GM21367 (cell line): ENCODE measurements around the gene DLG2.

Source experiments
- ATAC-seq: cut with Tn5 transposase; IDR thresholded peaks from one replicate; pipeline ENCODE4 v1.9.1; 2021; ENCODE audit not compliant: unreplicated experiment

Gene DLG2

GRCh38 chr11:84929738-84930137 lies 697.4 kb downstream of the DLG2 start:
- no peak for ATAC-seq

GRCh38 chr11:84924154-84924692 lies 702.9 kb downstream of the DLG2 start:
- ATAC-seq, result no peak

DNA sequence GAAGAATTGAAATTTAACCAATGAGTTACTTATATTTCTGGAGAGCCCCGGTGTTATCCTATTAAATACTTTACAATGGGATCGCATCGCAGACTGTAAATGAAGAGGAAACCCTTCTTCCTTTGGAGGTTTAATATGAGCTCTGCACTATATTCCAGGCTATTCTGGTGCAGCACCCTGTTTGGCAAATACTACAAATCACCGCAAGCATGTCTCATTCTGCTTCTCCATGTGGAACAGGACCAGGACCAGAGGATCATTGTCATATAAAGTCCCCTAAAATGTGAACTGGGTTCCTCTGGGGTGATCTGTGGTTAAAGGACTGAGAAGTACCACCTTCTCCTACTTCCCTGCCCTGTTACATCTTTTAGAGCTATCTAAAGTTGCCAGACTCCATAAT lies 703.7 kb downstream of the DLG2 start:
- no peak for ATAC-seq

DNA sequence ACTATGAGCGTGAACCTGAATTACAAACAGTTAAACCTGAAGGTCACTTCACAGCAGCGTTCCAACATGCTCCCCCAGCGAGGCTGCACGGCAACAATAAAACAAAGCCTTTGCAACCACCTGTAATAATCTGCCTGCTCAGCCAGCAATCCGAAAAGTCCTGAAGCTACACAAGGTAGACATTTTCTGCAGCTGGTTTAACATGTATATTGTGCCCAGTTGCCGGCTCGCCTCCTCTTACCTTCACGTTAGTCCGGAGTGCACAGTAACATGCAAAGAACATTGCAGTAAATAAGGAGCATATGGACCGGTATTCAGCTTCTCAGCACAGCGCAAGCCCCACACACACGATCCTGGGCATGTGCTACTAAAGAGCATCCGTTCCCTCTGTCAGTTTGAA lies 704.3 kb downstream of the DLG2 start:
- ATAC-seq, result no peak

DNA sequence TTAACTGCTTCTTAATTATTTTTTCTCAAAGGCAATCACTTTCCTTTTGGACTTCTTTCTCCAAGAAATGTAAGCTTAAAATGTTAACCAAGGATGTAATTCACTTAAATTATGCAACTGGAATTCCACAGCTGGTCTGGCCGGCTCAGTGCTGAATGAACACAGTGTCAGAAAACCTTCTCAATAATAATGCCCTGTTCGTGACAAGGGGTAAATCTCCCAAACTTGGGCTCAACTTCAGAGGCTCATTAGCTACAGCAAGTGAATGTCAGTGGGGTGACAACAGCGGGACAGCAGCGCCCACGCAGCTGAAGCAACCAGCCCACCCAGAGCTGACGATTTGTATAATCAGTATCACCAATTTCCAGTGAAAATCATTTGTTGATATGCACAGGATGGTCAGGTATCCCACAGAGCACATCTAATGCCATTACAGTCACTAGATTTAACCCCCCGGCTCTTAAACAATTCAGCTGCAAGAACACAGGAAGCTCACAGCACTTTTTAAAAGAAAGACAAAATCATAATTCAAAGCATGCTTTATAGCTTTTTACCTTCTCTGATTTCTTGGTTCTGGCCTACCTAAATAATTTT lies 704.8 kb downstream of the DLG2 start:
- no peak for ATAC-seq

DNA sequence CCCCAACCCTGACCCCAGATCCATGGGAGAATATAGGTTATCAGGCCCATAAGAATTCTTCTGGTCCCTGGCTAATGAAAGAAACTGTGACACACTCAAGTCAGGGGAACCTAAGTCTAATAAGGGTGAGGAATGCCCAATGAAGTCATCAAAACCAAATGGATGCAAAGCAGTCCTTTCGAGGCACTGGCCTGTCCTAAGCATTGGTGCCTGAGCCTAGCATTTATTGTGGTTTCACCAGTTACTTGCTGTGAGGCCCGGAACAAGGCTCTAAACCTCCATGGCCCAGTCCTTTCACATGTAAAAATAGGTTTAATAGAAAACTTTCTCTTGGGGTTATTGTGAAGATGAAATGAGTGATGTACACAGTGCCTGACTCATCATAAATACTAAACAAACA lies 712.6 kb downstream of the DLG2 start:
- ATAC-seq, result no peak

DNA sequence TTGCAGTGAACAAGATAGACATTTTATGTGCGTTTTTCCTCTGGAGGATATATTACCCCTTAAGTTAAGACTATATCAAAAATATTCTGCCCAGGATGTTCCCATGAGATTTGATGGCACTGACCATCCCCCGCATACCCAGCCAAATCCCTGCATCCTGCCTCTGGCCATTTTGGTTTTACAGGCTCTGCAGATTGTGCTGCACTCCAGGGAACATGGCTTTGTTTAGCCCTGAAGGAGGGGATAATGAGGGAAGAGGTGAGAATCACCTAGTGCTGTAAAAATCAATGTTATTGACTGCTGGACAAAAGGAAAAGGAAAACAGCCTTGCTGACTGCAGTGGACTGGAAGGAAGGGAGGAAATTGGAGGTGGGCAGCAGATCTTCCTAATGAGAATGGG lies 717.4 kb downstream of the DLG2 start:
- ATAC-seq, result no peak

DNA sequence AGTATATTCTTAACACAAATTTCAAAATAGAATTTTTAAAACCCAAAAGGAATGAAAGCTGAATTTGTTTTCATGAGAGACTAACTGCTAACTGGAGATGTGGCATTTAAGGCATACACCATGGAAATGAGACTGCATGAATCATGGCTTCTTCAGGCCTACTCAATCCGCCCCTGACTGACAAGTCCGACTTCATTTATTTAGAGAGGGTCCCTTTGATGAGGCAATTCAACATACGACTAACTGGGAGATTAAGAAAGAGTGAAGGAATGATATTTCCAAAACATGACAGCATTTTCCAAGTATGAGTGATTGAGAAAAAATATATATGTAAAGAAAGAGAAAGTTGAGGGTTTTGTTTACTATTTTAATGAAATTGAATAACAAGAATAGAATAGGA lies 720.1 kb downstream of the DLG2 start:
- no peak for ATAC-seq

DNA sequence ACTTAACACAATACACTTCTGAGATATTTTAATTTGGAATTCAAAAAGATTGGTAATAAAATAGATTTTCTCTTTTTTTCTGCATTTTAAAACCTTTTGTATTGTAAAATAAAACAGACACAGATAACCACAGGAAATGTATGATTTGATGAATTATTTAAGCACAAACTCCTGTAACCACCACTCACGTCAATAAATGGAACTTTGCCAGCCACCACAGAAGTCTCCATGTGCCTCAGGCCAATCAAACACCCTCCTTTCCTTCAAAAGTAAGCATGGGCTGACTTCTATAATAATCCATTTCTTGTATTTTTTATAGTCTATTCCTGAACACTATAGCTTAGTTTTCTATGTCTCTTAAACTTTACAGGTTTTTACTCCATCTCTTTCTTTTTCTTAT lies 721.7 kb downstream of the DLG2 start:
- no peak for ATAC-seq

- ATAC-seq, result no peak
Measured at GRCh38 chr11:84902445-84902844, 724.7 kb downstream of the DLG2 start.

- ATAC-seq, result no peak
Measured at GRCh38 chr11:84901991-84902390, 725.2 kb downstream of the DLG2 start.

- ATAC-seq, result peak; percentile 62
Measured at GRCh38 chr11:84899740-84900139, 727.4 kb downstream of the DLG2 start.

- ATAC-seq, result no peak
Measured at GRCh38 chr11:84899134-84899533, 728.0 kb downstream of the DLG2 start.

- no peak for ATAC-seq
Measured at GRCh38 chr11:84894666-84895065, 732.5 kb downstream of the DLG2 start.

GRCh38 chr11:84890676-84891075 lies 736.5 kb downstream of the DLG2 start:
- no peak for ATAC-seq

DNA sequence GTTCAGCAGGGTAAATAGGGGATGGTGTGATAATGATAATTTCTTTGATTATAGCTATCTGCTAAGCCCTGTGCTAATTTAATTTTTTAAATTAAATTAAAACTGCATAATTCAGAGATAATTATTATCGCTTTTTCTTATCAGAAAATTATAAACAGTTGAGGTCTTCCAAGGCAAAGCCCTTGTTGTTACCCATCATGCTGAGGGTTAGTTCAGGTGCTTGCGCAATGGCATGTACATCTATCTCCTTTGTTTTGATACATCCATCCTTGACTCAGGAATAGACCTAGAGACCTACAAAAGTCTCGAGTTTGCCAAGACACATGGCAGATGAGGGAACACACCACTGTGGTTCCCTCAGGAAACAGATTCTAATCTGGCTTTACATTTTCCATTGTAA lies 737.6 kb downstream of the DLG2 start:
- ATAC-seq, result no peak

- ATAC-seq, result no peak
Measured at GRCh38 chr11:84887055-84887629, 740.0 kb downstream of the DLG2 start.

DNA sequence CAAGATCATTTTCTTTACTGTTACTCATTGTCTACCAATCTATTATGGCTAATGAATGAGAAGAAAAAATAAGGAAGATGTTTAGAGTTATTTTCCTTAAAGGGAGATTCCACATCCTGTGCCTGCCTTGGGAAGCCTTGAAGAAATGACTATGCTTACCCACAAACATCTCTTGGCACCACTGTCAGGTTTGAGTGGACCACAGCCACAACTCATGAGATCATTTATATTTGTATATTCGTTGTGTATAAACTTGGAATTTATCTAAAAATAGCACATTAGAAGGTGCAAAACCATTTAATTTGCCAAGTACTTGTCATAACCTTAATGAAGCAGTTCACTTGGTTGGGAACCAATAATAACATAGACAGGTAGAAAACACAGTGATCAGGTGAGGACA lies 740.8 kb downstream of the DLG2 start:
- no peak for ATAC-seq

GRCh38 chr11:84884836-84885235 lies 742.3 kb downstream of the DLG2 start:
- no peak for ATAC-seq

- ATAC-seq, result no peak
Measured at GRCh38 chr11:84882056-84882455, 745.1 kb downstream of the DLG2 start.

GRCh38 chr11:84871116-84871515 lies 756.0 kb downstream of the DLG2 start:
- ATAC-seq, result no peak

DNA sequence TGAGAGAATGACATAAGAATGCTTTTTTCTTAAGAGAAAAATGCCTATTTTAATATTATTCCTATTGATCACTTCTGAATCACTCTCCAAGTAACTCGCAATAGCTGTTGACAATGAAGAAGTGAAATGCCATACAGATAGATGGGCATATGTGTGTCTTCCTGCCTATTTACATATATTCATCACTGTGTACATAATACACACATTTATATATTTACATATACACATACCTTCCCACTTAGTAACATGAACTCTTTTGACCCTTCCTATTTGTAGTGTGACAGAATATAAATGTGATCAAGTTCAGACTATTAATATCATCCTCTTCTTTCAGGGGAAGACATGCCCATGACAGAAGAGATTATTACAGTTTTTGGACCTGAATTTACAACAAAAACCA lies 756.7 kb downstream of the DLG2 start:
- ATAC-seq, result no peak

- no peak for ATAC-seq
Measured at GRCh38 chr11:84866922-84867321, 760.2 kb downstream of the DLG2 start.
